ENCODE results near the gene NKX2-2.
"Not testable (repeated sequence)": the region's sequence is repeated elsewhere in the genome, so short reads cannot be mapped to it uniquely, and the experiment has no call there.

Gene NKX2-2

DNA sequence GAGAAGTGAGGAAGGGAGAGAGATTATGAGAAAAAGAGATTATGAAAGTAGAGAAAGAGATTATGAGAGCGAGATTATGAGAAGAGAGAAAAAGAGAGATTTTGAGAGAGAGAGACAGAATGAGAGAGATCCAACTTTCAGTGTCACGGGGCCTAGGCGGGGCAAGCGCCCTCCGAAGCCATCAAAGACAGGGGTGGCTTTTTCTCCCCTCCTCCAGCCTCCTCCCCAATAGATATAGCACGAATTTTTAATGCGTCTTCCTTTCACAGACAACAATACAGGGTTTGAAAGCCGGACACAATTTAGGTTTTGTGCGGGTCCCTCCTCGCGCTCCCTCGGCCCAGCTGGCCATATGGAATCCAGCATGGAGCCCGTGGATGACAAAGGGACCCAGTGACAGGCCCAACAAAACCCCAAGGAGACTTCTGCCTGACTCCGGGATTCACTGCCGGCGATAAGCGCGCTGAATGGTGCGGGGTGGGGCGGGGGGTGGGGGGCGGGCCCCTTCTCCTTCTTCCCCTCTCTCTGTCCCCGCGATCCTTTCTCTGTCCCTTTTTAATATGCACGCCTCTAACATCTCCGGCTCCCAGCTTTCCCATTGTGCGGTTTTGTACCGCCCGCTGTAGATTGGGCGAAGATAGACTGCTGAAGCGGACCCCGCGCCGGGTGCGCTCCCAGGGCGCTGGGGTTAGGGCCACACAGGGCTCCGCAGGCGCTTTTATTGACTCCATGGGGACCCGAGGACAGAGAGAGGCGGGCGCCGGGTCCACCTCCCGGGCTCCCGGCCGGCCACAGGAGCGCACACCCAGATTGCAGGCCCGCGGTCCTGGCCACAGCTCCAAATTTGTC, 5.4 kb downstream of the NKX2-2 start:
- DNase-seq = no peak

DNA sequence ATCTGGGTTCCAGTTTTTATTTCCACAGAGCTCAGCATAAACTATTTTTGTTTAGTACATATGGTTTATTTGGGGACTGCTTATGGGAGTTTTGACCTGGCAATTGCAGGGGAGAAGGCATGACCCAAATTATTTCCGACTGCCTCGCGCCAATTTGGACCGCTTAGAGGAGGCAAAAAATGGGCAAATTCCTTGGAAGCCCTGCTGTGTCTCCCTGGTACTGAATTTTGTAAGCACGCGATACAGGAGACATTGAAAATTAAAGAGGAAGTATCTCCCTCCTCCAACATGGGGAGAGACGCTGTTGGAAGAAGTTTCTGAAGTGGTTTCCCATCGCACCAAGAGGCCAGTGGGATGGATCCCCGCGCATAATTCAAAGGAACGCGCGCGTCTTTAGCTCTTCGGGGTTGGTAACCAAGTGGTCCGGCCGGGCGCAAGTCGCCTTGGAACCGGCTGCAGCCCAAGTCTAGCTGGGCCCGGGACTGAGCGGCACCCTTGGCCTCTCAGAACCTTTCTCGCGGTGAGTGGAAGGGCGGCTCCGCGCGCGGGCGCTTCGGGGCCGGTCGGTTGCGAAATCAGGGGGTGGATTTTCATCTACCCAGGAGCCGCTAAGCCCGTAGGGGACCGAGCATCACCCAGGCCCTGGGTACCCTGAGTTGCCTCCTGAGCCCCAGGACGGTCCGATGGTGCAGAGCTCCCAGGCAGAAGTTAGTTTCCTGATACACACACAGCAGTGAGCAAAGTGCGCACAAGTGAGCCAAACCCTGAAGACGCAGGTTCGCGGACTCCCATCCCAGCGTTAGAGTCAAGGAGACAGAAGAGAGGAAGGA, 6.2 kb downstream of the NKX2-2 start:
- DNase-seq = no peak

DNA sequence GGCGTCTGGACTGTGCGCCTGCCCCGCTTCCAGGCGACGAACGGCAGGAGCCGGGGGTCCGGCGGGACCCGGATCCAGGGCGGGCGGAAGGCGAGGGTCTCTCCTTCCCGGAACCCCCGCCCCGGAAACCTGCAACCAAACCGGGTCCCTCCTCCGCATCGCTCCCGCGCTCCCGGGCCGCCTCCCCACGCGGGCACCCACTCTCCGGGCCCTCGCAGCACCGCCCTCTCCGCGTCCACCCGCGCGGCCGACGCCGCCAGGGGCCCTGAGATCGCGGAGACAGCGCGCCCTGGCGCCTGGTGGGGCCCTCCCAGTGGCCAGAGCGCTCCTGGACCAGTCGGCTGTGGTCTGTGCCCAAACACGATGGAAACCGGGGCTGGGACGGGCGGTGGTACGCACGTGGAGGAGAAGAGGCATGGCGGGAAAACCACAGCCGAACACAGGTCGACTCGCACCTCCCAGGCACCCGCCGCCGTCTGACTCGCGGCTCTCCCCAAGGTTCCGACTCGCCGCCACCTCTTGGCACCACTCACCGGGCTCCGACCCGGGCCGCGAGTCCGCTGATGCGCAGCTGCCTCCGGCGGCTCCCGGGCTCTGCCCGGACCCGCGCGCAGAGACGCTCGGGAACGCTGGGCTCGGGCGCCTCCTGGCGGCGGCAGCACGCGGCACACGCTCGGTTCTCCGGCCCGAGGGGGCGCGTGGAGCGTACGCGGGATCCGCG, 7.9 kb downstream of the NKX2-2 start:
- DNase-seq = peak; percentile 61 to 63

DNA sequence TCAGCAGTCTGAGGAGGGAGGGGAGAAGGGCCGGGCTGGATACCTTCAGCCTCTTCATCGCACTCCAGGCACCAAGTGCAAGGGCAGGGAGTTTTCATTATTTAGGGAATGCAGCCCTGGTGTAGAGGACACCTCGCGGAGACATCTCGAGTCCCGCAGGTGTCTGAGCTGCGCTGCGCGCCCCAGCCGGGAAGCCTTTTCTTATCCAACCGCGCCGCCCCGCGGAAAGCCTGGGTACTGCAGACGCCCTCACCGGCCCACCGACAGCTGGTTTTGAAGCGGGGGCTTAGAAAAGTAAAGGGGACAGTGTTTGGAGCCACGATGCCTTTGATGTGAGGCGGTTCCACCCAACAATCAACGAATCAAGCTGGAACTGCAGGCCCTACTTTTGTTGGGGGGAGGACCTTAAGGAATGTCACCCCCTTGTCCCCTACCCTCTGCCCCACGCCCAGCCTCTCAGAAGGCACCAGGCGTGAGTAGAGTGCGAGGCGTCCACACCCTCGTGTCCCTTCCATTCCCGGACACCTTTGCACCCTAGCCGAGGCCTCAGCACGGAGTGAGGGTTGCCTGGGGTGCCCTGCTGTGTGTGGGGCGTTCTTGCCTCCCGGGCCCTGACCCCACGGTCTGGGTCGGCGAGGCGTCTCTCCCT, 8.6 kb downstream of the NKX2-2 start:
- peak; percentile 76 to 82 for DNase-seq

DNA sequence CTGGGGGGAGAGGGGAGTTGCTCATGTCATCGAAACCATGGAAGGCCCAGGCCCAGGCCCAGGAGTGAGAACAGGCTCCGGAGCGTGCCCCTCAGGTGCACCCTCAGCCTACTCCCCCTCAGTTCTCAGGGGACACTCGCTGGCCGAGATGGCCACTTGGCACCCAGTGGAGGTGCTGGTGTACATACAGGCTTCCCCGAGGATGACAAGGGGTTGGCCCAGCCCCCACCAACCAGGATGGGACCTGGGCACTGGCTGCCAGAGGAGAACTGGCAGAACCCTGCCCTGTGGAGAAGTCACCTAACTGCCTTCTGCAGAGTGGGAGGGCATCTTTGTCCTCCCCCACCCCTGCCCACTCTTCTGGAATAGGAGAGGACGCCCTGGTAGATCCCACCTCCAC, 9.5 kb downstream of the NKX2-2 start:
- DNase-seq = no peak

DNA sequence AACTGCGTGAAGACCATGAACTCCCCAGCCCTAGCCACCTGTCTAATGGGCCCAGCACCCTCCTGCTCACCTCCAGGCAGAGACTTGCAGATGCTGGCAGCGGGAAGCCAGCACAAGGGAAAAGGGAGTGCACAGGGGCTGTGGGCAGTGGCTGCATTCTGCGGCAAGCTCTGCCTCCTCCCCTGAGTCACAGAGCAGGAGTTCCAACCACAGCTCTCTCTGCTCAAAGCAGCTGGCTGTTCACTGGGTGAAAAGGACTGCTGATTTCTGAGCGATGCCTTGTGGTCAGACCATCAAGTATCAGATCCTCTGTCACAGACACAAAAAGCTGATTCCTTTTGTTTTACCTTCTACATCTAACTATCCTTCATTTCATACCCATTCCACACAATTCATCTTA, 10.5 kb downstream of the NKX2-2 start:
- DNase-seq = no peak

DNA sequence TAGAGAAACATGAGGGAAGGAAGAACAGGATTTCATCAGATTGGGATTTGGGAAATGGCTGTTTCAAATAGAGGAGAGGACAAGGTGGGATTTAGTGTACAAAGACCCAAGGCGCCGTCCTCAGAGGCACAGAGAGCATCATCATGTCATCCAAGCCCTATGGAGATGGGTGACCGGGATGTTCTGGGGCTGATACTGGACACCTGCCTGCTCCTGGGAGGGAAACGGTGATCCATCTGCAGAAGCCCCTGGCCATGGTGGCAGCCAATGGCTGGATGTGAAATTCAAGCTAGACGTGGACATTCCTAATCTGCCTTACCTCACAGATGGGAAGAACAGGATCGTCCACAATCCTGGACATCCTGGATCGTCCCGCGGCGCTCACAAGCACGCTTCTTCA, 12.7 kb downstream of the NKX2-2 start:
- no peak for DNase-seq

DNA sequence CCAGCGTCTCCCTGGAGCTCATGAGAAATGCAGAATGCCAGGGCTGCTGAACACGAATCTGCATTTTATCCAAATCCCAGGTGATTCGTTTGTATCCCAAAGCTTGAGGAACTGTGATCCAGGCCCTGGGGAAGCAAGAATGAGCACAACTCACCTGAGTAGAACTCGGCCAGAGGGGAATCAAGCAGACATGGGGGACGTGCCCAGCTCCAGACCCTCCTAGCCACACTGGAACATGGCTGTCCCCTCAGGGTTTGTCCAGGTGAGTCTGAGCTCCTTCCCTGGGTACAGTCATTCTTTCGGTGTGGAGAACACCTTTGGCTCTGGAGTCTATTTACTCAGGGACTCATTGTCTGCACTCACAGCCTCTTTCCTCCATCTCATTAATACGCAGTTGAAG, 13.3 kb downstream of the NKX2-2 start:
- no peak for DNase-seq

DNA sequence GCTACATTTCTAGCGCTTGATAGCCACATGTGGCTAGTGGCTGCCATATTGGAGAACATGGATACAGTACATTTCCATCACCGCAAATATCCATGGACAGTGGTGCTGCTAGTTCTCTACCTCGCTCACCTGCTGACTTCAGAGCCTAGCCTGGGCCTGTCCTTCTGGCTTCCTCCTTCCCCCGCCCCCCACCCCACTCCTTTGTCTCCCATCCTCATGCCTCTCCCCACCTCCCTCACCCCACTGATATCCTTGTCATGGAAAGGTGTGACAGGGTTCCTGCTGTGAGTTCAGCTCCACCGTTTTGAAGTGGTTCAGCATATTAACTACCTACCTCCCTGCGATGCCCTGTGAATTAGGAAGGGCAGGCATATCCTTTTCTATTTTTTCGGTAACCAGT, 14.2 kb downstream of the NKX2-2 start:
- DNase-seq = no peak

DNA sequence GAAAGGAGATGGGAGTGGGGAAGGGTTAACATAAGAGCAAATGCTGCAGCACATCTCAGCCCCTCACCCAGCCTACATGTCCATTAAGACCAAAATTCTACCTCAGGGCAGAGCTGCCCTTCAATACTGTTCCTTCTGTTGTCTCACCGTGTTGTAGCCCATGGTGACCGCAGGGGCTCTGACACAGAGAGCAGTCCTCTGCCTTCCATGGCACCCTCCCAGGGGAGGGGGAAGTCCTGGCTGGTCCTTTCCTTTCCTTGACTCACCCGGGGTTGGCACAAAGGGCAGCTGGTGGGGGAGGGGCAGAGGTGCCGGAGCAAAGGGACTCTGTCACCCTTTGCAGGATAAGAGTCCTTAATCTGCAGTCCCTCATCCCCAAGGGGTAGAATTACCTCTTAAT, 15.2 kb downstream of the NKX2-2 start:
- DNase-seq = no peak

DNA sequence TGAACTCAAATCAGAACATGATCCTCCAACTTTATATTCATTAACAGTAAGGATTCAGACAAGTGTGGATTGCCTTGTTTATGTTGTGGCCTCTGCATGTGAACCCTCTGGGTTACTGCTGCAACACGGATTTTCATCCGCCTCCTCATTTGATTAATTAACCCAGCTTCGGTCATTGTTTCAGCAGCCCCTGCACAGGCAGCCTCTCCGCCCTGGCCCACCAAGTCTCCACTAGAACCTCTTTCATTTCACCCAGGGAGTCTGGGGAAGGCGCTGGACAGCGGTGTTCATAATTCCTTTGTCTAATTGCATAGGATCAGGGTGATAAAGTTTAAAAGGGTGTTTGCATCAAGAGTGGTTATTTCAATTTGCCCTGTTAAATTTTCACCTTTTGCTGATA, 15.7 kb downstream of the NKX2-2 start:
- no peak for DNase-seq

DNA sequence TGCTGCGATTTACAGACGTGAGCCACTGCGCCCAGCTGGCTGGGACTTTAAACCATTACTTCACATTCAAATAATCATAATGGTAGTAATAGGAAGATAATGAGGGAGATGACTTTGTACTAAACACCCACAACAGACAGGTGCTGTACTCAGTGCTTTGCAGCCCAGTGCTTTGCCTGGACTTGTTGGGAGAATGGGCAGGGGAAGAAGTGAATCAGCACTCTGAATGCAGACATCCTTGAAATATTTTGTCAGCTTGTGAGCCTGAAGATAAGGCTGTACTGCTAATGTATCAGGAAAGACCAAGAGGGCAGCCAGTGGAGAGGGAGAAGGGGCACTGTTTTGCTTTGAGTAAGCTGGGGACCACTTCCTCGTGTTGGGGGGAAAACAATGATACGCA, 17.4 kb downstream of the NKX2-2 start:
- no peak for DNase-seq

DNA sequence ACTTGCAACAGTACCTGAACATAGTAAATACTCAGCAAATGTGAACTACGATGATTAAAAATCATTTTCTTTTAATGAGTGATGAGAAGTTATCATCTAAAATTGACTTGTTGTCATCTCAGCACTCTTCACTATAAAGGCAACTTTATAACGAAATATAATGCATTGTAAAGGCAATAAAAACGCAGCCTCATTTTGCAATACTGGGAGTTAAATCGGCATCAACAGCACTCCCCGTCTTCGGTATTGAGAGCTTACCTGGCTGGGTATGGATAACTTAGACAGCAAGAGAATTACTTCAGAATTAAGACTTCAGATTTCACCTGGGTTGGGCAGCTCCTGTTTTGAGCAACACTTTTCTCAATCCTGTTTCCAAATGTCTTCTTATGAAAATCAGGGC, 20.8 kb downstream of the NKX2-2 start:
- DNase-seq = no peak

DNA sequence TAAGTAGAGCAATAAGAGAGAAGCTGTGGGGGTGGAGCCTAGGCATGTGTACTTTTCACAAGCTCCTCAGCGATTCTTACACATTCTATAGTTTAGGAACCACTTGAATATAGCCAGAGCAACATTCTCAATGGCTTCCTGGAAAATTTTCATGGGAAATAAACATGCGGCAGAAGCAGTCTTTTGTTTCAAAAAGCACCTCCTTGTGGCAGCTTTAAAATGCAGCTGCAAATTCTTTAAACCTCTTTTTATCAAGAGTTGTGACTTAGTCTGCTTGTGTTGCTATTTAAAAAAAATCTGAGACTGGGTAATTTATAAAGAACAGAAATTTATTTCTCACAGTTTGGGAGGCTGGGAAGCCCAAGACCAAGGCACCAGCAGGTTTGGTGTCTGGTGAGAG, 23.8 kb downstream of the NKX2-2 start:
- no peak for DNase-seq

DNA sequence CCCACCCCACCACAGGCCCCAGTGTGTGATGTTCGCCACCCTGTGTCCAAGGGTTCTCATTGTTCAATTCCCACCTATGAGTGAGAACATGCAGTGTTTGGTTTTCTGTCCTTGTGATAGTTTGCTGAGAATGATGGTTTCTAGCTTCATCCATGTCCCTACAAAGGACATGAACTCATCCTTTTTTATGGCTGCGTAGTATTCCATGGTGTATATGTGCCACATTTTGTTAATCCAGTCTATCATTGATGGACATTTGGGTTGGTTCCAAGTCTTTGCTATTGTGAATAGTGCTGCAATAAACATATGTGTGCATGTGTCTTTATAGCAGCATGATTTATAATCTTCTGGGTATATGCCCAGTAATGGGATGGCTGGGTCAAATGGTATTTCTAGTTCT, 33.7 kb downstream of the NKX2-2 start:
- DNase-seq = not testable (repeated sequence)

DNA sequence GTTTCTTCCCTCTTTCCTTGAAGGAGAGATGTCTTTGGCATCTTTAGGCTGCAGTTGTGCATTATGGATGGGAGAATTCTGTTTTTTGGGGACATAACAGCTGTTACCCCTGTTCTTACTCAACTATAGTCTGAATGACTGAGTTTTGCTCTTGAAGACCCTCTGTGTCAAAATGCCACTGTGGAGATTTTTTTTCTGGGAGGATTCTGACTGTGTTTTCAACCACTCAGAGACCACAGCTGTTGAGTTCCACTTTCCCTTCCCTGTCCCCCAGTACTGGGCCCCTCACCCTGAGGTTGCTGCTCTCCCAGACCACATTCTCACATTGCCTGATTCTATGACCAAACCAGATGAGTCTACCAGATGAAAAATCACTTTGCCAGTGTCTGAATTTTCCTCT, 48.1 kb downstream of the NKX2-2 start:
- DNase-seq = no peak

DNA sequence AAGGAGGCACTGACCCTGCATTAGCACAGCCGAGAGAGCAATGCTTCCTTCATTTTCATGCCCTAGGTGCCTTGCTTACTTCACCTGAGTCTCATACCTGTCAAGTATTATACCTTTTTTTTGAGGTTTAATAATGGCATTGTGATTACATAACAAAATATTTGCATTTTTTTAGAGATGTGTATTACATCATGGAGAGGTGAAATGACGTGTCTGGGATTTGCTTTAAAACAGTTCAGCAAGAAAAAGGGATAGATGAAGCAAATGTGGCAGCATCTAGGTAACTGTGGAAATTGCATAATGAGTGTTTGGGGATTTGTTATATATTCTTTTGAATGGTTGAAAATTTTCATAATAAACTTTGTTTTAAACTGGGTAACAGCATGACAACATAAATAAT, 48.9 kb downstream of the NKX2-2 start:
- DNase-seq = no peak
